NCI-H2196 treated with DMSO at 0.1 percent for 48 hours (cell line): ENCODE results near the gene CRYM.
A peak's percentile ranks its signal among the peaks of the same experiment; 100 is the strongest.
"Not testable (repeated sequence)": the region's sequence is repeated elsewhere in the genome, so short reads cannot be mapped to it uniquely, and the experiment has no call there.

ENCODE experiments used
- DNase-seq: peaks from one replicate; lab custom pipeline; 2025; ENCODE audit not compliant: unreplicated experiment; lab: John Stamatoyannopoulos, UW

CRYM gene

DNA sequence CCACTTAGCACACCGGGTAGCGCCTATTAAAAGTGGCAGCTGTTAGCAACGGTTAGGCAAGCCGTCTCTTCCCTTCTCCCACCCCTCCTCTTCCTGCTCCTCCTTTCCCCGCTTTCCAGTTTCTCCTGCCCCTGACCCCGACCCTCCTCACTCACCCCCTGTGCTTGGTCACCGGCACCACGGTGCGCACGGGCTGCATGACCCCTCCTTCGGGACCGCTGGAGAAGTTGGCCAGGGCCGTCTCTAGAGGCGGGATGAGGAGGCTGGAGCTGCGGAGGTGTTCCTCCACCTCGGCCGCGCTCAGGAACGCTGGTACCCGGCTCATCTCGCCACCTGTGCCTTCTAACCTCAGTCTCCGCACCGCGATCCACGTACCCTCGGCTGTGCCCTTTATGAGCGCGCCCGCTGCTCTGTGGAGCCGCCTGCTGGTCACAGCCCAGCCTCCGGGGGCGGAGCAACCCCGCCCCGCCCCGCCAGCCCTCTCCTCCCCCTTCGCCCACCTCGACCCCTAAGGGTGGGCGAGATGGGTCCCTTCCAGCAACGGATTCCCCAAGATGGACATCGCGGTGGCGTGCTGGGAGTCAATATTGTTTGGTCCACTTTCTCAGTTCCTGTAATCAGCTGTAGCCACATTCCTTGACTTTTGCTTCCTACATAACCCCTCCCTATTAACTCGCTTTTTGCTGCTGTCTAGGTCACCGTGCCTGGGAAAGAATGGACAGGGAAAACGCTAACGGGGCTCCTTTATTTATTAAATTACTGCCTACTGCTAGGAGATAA is at the start of gene CRYM:
Gene CRYM, minus strand, starts transcription at position 364 of the 780 bp plus-strand sequence. Its CDS starts 39 bp downstream, at position 325.
- peak; percentile 33 for DNase-seq

DNA sequence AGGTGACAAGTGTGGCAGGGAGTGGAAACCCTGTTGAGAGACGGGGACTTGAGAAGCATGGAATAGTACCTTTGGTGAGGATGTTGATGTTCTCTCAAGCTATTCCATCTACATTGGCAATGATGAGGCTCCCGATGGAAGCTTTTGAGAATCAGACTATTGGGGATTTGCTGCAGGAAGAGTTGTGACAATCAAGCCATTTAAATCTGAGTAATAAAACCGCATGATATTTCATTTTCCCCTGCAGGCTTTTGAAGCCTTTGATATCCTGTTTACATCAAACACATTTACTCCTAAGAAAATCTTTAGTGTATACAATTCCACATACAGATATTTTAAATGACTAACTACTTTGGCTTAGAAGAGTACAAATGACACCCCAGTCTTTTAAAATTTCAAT is 49.0 kb upstream of the CRYM start:
- no peak for DNase-seq

DNA sequence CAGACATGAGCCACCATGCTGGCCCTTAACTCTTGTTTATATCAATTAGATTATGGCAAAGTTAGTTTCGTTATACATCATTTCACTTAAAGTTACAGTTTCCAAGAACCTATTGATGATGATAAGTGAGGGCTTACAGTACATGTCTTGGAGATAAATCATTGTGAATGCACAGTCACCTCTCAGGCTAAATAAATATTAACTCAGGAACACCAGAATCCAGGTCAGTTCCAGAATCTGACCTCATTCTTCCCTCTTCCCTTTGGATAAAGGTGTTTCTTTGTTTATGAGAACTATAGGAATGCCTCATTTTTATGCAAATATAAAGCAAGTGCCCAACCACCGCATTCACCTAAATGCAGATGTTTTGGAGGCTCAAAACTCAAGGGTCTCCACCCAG is 48.4 kb upstream of the CRYM start:
- no peak for DNase-seq

DNA sequence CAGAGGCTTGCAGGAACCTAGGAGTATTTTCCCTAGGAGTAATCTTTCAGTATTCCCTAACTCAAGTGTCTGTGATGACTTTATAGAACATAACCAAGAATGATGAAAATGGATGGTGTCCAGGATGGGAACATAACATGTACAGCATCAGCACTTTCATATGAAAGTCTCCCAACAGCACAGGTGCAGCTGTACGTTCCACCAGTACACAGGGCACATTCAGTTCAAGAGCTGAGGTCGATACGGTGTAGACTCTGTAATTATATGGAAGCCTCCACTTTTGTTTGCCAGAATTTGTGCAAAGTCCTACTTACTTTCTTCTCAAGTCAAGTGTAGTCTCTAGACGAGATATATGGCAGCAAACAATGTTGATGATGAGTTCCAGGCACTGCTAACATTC is 46.2 kb upstream of the CRYM start:
- no peak for DNase-seq

DNA sequence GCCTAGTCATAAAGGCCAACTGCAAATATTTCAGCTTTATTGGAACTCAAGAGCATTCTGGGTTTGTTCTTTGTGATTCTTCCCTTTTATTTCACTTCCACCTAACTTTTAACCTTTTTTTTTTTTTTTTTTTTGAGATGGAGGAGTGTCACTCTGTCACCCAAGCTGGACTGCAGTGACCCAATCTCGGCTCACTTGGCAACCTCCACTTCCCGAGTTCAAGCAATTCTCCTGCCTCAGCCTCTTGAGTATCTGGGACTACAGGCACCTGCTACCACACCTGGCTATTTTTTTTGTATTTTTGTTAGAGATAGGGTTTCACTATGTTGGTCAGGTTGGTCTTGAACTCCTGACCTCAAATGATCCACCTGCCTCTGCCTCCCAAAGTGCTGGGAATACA is 44.2 kb upstream of the CRYM start:
- DNase-seq: not testable (repeated sequence)

DNA sequence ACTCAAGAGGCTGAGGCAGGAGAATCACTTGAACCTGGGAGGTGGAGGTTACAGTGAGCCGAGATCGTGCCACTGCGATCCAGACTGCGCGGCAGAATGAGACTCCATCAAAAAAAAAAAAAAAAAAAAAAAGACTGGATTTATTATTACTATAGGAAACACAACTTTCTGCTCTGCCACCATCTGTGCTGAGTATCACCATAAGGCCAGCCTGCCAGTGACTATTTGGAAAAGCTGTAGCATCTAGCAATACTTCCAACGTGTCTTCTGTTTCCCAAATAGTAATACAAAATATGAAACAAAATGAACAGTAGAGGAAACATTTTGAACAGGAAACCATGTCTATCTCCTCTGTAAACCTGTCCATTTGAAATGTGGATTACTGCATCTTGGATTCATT is 43.6 kb upstream of the CRYM start:
- no peak for DNase-seq

DNA sequence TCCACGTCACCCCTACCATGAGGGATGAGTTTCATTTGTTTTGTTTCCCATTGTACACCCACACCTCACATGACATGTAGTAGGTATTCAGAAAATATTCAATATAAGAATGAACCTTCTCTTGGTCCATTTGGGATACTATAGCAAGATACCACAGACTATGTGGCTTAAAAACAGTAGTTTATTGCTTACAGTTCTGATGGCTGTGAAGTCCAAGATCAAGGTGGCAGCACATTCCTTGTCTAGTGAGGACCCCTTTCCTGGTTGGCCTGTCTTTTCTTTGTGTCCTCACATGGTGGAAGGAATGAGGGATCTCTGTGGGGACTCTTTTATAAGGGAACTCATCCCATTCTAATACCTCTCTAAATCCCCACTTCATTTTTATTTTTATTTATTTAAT is 36.2 kb upstream of the CRYM start:
- no peak for DNase-seq

DNA sequence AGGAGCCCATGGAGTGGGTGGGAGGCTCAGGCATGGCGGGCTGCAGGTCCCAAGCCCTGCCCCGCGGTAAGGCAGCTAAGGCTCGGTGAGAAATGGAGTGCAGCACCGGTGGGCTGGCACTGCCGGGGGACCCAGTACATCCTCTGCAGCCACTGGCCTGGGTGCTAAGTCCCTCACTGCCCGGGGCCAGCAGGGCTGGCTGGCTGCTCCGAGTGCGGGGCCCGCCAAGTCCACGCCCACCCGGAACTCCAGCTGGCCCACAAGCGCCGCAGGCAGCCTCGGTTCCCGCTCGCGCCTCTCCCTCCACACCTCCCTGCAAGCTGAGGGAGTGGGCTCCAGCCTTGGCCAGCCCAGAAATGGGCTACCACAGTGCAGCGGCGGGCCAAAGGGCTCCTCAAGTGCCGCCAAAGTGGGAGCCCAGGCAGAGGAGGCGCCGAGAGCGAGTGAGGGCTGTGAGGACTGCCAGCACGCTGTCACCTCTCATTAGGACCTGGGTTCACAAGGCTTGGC is 34.8 kb upstream of the CRYM start:
- not testable (repeated sequence) for DNase-seq

DNA sequence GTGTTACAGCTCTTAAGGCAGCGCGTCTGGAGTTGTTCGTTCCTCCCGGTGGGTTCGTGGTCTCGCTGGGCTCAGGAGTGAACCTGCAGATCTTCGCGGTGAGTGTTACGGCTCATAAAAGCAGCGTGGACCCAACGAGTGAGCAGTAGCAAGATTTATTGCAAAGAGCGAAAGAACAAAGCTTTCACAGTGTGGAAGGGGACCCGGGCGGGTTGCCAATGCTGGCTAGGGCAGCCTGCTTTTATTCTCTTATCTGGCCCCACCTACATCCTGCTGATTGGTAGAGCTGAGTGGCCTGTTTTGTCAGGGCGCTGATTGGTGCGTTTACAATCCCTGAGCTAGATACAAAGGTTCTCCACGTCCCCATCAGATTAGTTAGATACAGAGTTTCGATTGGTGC is 34.0 kb upstream of the CRYM start:
- DNase-seq: not testable (repeated sequence)

DNA sequence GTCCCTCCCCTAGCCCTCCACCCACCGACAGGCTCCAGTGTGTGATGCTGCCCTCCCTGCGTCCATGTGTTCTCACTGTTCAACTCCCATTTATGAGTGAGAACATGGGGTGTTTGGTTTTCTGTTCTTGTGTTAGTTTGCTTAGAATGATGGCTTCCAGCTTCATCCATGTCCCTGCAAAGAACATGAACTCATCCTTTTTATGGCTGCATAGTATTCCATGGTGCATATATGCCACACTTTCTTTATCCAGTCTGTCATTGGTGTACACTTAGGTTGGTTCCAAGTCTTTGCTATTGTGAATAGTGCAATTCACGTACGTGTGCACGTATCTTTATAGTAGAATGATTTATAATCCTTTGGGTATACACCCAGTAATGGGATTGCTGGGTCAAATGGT is 28.6 kb upstream of the CRYM start:
- not testable (repeated sequence) for DNase-seq

DNA sequence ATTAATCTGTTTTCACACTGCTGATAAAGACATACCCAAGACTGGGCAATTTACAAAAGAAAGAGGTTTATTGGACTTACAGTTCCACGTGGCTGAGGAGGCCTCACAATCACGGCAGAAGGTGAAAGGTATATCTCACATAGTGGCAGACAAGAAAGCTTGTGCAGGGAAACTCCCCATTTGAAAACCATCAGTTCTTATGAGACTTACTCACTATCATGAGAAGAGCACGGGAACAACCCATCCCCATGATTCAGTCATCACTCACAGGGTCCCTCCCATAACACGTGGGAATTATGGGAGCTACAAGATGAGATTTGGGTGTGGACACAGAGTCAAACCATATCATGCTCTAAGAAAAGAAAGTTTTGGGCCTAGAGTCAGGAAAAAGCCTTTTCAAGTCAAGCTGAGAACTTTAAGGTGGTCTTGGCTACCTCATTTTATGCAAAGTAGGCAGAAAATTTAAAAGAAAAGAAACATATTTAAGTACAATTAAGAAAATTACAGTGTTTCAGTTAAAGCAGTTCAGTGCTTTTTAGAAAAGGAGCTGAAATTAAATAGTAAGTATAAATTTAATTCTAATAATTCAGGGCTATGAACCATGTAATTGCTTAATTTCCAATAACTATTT is 24.9 kb upstream of the CRYM start:
- no peak for DNase-seq

DNA sequence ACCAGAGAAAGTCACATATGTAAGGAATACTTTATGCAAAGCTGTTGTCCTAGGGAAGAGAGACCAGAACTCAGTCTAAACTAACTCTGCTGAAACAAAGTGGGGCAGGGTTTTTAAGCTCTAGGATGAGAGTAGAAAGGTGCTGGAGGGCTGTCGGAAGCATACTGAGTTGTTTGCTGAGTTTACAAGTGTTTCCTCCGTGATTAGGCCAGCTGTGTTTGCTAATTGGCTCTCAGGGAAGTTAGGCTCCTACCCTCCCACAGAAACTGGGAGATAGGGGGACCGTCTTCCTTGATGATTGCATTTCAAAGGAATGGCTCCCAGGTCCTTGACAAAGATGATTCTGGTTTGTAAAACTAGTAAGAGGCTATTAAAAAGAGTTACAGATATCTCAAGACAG is 24.4 kb upstream of the CRYM start:
- no peak for DNase-seq

DNA sequence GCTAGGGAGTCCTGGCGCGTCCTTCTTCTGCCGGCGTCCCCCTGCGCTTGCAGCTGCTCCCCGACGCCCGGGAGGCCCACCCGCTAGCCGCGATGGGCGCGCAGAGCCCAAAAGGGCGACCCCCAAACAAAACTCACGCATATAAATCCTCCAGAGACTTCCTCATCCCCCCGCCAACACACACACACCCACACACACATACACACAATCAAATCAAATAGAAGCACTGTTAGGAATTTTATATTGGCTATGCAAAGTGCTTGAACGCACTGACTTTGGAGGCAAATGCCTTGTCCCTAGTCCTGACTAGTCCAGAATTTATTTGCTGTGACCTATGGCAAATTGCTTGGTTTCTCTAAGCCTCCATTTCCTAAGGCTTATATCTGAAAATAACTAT is 23.8 kb upstream of the CRYM start:
- no peak for DNase-seq

DNA sequence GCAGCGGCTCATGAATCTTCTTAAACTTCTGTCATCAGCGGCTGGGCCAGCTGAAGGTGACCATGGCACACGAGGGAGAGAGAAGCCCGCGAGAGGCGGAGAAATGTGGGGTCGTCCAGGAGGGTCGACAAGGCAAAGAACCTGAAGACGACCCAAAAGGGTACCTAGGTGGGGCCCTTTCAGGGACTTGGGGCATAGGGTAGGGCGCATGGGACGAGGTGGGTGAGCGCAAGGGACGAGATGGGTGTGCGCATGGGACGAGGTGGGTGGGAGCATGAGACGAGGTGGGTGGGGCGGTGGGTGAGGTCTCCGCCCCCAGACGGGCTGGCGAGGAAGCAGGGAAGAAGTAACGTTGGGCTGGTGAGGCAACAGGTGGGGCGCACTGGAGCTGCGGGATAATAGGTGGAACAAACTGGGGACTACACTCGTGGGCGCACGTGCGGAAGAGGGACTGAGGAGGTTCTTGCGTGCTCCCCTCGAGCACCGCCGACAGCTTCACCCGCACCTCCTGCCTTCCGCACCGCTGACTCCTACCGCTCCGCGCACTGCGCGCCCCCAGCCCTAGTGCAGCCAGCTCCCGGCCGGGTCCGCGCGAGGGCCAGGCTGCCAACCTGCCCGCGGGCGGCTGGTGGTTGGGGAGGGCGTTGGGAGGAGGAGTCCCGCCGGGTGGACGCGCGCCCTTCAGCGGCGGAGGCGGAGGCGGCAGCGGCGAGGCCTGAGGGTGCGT is 23.2 kb upstream of the CRYM start:
- DNase-seq: peak; percentile 66

DNA sequence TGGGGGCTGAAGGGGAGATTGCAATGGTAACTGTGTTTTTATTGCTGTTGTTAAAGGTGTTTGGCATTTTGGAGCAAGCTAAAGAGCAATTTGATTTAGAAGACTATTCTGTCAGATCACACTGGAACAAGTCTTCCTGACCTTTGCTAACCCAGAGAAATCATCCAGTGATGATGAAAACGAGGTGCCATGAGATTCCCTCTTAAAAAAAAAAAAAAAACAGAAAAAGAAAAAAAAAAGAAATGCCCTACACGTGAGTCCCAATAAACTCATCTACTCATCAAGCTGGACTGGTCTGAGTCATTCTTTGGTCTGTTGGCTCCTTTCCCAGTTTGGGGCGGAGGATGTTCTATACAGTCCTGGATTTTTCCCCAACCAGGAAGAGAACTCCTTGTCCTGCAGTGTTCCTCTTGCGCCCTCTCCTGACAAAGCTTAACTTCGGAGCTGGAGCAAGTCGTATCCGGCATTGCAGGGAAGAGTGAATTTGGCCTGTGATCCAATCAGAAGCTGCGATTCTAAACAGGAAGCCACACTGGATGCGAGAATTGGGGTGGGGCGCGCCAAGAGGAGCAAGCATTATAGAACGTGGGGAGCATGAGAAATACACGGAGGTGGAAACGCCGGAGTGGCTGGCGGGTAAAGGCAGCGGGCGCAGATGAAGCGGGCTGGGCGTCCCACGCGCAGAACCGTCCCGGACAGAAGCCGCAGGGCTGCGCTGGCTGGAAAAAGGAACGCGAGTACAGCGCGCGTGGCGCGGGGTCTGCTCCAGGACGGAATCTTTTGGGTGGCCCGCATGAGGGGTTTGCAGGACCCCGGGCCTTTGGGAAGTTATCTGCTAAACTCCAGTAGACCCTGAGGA is 22.4 kb upstream of the CRYM start:
- DNase-seq: peak; percentile 96

DNA sequence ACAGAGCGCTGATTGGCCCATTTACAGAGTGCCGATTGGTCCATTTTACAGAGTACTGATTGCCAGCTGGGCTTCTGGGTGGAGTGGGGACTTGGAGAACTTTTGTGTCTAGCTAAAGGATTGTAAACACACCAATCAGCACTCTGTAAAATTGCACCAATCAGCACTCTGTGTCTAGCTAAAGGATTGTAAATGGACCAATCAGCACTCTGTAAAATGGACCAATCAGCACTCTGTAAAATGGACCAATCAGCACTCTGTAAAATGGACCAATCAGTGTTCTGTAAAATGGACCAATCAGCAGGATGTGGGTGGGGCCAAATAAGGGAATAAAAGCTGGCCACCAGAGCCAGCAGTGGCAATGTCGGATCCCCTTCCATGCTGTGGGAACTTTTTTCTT is 11.7 kb upstream of the CRYM start:
- DNase-seq: not testable (repeated sequence)

DNA sequence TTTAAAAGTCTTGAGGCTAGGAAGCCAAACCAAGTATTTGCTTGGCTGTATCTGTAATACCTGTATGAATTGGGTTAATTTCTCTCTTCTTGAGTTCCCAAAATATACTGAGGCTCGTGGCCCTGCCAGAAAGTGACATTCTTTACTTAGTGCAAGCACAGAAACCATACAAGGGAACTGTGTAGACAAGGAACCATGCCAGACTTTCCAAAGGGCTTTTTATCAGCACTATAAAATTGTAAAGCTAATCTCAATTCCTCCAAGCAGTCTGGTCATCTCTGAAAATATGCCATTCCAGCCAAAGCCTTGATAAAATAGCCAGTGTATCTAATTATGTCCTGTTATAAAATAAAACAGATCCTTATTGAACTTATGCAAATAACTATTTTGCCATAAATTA is 7.2 kb upstream of the CRYM start:
- no peak for DNase-seq

DNA sequence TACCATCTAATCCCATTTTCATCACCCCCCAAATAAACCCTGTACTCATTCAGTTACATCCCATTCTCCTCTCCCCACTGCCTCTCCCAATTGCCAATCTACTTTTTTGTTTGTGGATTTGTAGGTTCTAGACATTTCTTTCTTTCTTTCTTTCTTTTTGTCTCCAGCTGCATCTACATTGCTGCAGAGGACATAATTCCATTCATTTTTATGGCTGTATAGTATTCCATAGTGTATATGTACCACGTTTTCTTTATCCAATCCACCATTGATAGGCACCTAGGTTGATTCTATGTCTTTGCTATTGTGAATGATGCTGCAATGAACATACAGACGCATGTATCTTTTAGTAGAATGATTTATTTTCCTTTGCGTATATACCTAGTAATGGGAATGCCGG is 6.3 kb upstream of the CRYM start:
- no peak for DNase-seq

DNA sequence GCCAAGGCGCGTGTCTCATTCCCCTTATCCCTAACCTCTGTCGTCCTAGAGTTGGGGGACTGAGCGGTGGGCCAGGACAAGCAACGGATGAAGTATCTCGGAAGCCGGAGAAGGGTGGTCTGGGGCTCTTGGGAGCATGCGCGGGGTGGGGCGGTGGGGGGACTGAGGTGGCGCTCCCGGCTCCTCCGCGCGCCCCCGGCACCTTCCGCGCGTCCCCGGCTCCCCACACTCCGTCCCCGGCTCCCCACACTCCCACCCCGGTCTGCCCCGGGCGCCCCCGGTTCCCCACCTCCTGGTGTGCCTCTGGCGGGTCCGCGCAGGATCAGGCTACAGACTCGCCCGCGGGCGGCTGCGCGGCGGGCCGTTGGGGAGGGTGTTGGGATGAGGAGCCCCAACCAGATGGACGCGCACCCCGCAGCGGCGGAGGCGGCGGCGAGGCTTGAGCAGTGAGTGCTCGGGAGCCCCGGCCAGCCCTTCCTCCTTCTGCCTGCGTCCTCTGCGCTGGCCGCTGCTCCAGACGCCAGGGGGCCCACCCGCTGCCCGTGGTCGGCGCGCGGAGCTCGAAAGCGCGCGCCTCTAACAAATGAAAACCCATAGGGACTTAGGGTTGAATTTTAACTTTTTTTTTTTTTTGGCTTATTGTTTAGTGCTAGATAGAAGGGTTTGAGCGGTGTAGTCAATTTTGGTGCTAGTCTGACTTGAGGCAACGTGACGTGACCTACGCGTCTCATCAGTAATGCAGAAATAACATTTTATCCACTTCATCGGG is 5.6 kb upstream of the CRYM start:
- no peak for DNase-seq

DNA sequence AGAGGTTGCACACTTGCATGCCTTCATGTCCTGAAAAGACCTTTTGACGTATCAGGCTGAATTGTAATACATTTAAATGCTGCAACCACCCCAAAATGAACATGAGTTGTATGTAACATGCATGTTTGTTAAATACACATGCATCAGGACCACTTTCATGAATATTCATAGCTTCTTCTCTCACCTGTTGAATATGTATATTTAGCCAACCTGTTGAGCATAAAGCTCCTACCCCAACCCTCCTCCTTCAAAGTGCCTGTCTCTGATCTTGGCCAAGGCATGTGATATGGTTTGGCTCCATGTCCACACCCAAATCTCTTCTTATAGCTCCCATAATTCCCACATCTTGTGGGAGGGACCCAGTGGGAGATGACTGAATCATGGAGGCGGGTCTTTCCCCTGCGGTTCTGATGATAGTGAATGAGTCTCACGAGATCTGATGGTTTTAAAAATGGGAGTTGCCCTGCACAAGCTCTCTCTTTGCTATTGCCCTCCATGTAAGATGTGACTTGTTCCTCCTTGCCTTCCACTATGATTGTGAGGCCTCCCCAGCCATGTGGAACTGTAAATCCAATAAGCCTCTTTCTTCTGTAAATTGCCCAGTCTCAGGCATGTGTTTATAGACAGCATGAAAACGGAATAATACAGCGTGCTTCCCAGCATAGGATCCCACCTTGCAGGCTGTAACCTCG is 3.8 kb upstream of the CRYM start:
- DNase-seq: no peak
